T-helper 1 cell (primary cell): ENCODE measurements around the gene EPB41L3.

Source experiments
- DNase-seq, 5 donors: peaks; one replicate each; pipeline ENCODE4 v3.0.0-alpha.2; 2012 to 2020

Gene EPB41L3

GRCh38 chr18:5398269-5398668, 145.5 kb downstream of the EPB41L3 start:
- DNase-seq: no peak

- DNase-seq: no peak
Measured at GRCh38 chr18:5397102-5397501, 146.7 kb downstream of the EPB41L3 start.

- DNase-seq: peak in 1 of 5 donors; percentile 66
Measured at GRCh38 chr18:5395860-5396448, 147.8 kb downstream of the EPB41L3 start.

- DNase-seq: no peak
Measured at GRCh38 chr18:5393779-5394178, 150.0 kb downstream of the EPB41L3 start.

- no peak for DNase-seq
Measured at GRCh38 chr18:5391409-5391808, 152.4 kb downstream of the EPB41L3 start.

GRCh38 chr18:5389356-5389755, 154.4 kb downstream of the EPB41L3 start:
- DNase-seq: no peak

- DNase-seq: no peak
Measured at GRCh38 chr18:5388896-5389295, 154.9 kb downstream of the EPB41L3 start.

- DNase-seq: no peak
Measured at GRCh38 chr18:5380586-5380985, 163.2 kb downstream of the EPB41L3 start.

- no peak for DNase-seq
Measured at GRCh38 chr18:5376986-5377385, 166.8 kb downstream of the EPB41L3 start.

- DNase-seq: no peak
Measured at GRCh38 chr18:5370332-5370731, 173.5 kb downstream of the EPB41L3 start.

- no peak for DNase-seq
Measured at GRCh38 chr18:5369513-5369912, 174.3 kb downstream of the EPB41L3 start.

- DNase-seq: no peak
Measured at GRCh38 chr18:5365443-5365842, 178.4 kb downstream of the EPB41L3 start.

GRCh38 chr18:5350636-5351035, 193.2 kb downstream of the EPB41L3 start:
- DNase-seq: no peak
